Raji (cell line): ENCODE measurements around the gene CD300A.

ENCODE experiments used
- POLR2A ChIP-seq: IDR thresholded peaks from 2 replicates; pipeline ENCODE4 v1.6.1; 2011; ENCODE audit warnings: low read depth, low read length, control low read depth; ENCODE audit not compliant: insufficient read depth

The CD300A gene

DNA sequence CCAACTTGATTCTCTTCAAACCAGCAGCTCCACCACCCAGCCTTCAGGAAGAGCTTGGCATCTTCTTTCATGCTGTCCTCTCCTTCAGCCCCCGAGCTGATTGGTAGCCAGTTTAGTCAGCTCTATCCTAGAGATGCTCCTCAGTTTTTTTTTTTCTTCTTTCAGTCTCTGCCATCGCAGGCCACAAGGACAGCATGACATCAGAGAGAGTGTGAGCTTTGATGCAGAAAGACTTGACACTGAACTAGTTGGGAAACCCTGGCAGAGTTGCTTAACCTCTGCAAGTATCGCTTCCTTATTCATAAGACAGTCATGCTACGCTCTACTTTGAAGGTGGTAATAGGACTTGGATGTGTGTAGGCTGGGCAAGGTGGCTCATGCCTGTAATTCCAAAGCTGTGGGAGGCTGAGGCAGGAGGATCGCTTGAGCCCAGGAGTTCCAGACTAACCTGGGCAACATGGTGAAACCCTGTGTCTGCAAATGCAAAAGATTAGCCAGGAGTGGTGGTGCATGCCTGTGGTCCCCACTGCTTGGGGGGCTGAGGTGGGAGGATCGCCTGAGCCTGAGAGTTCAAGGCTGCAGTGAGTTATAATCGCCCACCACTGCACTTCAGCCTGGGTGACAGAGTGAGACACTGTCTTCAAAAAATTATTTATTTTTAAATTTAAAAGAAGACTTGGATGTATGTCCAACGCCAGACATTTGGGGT lies 62.2 kb downstream of the CD300A start:
- no peak for TF ChIP-seq POLR2A

- TF ChIP-seq POLR2A = no peak
Measured at GRCh38 chr17:74529243-74529642, 62.8 kb downstream of the CD300A start.

DNA sequence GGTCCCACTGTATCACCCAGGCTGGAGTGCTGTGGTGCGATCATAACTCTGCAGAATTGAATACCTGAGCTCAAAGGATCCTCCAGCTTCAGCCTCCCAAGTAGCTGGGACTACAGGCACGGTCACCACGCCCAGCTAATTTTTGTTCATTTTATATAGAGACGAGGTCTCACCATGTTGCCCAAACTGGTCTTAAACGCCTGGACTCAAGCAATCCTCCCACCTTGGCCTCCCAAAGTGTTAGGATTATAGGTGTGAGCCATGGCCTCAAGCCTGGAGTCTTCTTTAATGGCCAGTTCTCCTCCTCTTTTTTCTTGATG lies 64.4 kb downstream of the CD300A start:
- TF ChIP-seq POLR2A = no peak

DNA sequence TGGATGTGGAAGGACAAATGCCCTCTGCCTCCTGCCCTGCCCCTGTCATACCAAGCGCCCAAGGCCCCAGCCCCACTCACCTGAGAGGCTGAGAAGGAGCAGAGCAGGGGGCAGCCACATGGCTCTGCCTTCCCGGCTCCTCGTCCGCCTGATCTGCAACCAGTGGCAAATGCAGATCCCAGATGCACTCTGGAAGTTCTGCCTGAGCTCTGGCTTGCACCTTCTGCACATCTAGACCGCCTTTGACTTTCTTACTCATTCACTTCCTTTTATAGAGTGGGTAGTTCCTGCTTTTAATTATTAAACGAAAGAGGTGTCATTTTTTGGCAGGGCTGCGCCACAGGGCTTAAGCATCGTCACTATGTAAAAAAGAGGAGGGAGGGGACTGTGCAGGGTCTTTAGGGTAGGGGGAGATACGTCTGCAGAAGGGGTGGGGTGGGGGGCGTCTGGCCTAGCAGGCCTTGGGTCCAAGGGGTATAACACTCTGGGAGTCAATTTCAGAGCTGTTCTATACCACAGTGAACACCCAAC lies 64.9 kb downstream of the CD300A start, which contains the start of gene CD300LB:
TSS of gene CD300LB (minus strand) at position 245 of the 531 bp plus-strand sequence. CDS start at position 120, 125 bp downstream.
- no peak for TF ChIP-seq POLR2A

- TF ChIP-seq POLR2A = no peak
Measured at GRCh38 chr17:74532115-74532514, 65.7 kb downstream of the CD300A start.
